ENCODE data around the gene TLDC2. TPM values are rescaled to one million over a fixed set of nuclear protein-coding genes. Genes with fewer than 3 reads are reported as not detected.
"Not testable (repeated sequence)": the region's sequence is repeated elsewhere in the genome, so short reads cannot be mapped to it uniquely, and the experiment has no call there.

Gene TLDC2
- total RNA-seq, 2 experiments from 2014 or later = not detected

DNA sequence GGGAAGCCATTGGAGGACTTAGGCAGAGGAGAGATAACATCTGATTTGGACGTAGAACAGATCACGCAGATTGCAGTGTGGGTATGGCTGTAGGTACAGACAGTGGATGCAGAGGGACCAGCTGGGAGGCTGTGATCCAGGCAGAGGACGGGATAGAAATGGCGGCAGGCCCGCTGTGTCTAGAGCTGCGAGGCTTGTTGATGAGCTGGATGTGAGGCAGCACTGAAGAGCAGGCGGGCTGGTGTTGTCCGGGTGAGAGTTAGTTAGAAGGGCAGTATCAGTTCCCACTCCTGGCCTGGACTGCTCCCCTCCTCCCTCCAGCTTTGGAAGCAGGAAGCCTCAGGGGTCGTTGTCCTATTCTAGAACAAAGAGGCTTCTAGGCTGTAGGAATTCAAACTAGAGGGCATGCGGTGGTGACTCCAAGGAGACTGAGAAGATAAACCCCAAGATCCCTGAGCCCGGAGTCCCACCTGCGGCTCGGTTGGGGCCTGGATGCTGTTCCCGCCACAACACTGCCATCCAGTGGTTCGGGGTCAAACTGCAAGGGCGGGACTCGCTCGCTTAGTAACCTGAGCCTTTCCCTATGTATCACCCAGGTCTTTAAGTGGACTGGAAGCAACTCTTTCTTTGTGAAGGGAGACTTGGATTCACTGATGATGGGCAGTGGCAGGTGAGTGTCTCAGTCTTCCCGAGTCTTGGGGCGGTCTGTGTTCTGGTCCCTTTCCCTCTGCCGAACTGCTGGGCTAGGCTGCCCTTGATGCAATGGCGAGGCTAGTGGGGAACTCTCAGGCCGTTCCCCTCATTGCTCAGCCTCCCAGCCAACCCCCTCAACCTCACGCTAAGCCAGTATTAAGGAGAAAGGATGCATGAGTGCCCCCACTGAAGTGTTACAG, 11.2 kb downstream of the TLDC2 start:
- Mint-ChIP-seq H3K27me3 (no peaks in the 10 kb centered on the region), H3K36me3 (ENCODE audit: low read depth) (peaks cover 1% of the 10 kb centered on the region), H3K27ac (peak overlapping the region; percentile 9), H3K4me3 (no peak overlapping the region), H3K4me1 (peaks cover 14% of the 10 kb centered on the region), H3K9me3 (ENCODE audit: low read depth) (no peaks in the 10 kb centered on the region)
- intact Hi-C loops (cut with DNase I, micrococcal nuclease) = loop anchor here in 1 of 2 experiments (1.0 to 10.0 kb wide), 5 partner anchors 51 to 682 kb away; partner anchors contain the start of gene DSN1
- DNase-seq (peak; percentile 92), ATAC-seq (peak; percentile 97)
- CTCF ChIA-PET = interaction anchor here (0.6 to 1.7 kb wide), 23 partner anchors 8 to 372 kb away, joined by 3 to 6 read pairs (median 4); a partner anchor contains a TSS
- POLR2A ChIA-PET = no interaction called here

DNA sequence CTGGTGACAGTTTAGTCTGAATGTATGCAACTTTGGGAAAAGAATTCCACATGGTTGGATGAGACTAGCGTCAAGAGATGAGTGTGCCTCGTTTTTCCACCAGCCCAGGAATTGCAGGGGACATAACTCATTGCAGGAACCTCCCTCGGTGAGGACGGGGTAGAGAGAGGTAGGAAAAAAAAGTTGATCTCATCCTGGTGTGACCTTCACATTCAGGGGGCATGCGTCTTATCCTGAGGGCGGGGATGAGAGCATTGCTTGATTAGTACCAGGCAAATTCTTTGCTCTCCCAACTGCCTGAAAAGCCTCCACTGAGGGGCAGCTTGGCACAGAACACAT, 11.8 kb downstream of the TLDC2 start:
- no peak for ATAC-seq
- Mint-ChIP-seq H3K36me3 (ENCODE audit: low read depth) (peaks cover 5% of the 10 kb centered on the region), H3K27ac (no peak overlapping the region), H3K27me3 (no peaks in the 10 kb centered on the region), H3K4me1 (peaks cover 14% of the 10 kb centered on the region), H3K4me3 (no peak overlapping the region), H3K9me3 (ENCODE audit: low read depth) (no peaks in the 10 kb centered on the region)
- DNase-seq = no peak
- ChIA-PET CTCF (interaction anchor here (0.7 to 1.7 kb wide), 8 partner anchors 14 to 261 kb away, joined by 3 to 7 read pairs (median 3); partner anchors contain the start of gene SLA2), POLR2A (no interaction called here)
- intact Hi-C loops (cut with DNase I, micrococcal nuclease) = loop anchor here in 1 of 2 experiments (1.0 to 10.0 kb wide), 5 partner anchors 51 to 683 kb away; partner anchors contain the start of gene DSN1

DNA sequence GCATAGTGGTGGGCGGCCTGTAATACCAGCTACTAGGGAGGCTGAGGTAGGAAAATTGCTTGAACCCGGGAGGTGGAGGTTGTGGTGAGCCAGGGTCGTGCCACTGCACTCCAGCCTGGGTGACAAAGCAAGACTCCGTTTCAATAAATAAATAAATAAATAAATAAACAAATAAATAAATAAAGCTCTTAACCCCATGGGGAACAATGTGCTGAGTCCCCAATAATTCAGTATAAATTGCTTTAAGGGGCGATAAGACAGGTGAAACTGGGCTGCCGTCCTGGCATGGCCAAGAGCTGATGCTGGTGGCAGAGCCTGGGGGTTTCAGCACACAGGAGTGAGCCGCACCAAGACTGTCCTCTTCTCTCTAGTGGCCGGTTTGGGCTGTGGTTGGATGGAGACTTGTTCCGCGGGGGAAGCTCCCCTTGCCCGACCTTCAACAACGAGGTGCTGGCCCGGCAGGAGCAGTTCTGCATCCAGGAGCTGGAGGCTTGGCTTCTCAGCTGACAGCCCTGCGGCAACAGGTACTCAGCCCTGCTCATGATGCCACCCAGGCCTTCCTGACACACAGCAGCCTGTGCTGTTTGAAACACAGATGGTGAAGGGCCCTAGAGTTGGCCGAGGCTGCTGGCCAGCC, 13.1 kb downstream of the TLDC2 start:
- intact Hi-C loops (cut with DNase I, micrococcal nuclease) = loop anchor here in 1 of 2 experiments (5.0 to 10.0 kb wide), 4 partner anchors 82 to 684 kb away; partner anchors contain the start of gene DSN1
- POLR2A ChIA-PET = no interaction called here
- DNase-seq (no peak), ATAC-seq (no peak)
- Mint-ChIP-seq H3K4me1 (peaks cover 14% of the 10 kb centered on the region), H3K27ac (no peak overlapping the region), H3K9me3 (ENCODE audit: low read depth) (no peaks in the 10 kb centered on the region), H3K4me3 (no peak overlapping the region), H3K36me3 (ENCODE audit: low read depth) (peaks cover 14% of the 10 kb centered on the region), H3K27me3 (no peaks in the 10 kb centered on the region)
- CTCF ChIA-PET = interaction anchor here (0.5 to 2.0 kb wide), 5 partner anchors 29 to 388 kb away, joined by 4 to 7 read pairs (median 6); partner anchors contain the start of gene SLA2

DNA sequence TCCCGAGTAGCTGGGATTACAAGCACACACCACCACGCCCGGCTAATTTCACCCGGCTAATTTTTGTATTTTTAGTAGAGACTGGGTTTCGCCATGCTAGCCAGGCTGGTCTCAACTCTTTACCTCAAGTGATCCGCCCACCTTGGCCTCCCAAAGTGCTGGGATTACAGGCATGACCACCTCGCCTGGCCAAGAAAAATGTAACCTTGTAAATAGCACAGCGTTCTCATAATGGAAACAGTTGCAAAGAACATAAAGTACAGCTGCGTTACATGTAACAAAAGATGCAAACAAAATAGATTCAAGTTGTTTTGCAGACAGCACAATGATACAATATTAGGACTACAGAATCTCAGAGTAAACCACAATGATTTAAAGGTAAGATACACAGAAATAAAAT, 14.6 kb downstream of the TLDC2 start:
- POLR2A ChIA-PET = no interaction called here
- Mint-ChIP-seq H3K4me3 (no peak overlapping the region), H3K9me3 (ENCODE audit: low read depth) (no peaks in the 10 kb centered on the region), H3K27me3 (no peaks in the 10 kb centered on the region), H3K36me3 (ENCODE audit: low read depth) (peaks cover 18% of the 10 kb centered on the region), H3K4me1 (peaks cover 21% of the 10 kb centered on the region), H3K27ac (peak overlapping the region; percentile 12)
- no peak for ATAC-seq
- no peak for DNase-seq
- intact Hi-C loops (cut with DNase I, micrococcal nuclease) = no loop called here
- CTCF ChIA-PET = interaction anchor here (0.6 kb wide), 1 partner anchor 262 kb away, joined by 4 read pairs; no protein-coding TSS in a partner anchor

DNA sequence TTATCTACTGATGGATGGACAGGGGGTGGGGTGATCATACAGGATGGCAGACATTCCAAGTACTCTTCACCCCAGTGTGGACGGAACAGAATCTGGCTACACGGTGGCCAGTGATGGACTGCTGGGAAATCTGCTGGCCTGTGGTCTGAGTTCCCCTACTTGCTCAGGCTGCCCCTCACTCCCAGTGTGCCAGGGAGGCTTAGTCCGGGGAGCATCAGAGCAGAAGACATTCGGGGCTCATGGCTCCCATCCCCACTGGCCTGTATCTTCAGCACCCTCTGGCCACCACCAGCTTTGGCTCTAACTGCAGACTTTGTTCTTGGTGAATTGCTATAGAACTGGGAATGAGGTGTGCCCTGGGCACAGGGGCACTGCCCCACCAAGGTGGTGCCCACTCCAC, 15.3 kb downstream of the TLDC2 start:
- no peak overlapping the region for H3K27ac Mint-ChIP-seq
- H3K4me1 Mint-ChIP-seq = peaks cover 21% of the 10 kb centered on the region
- H3K36me3 Mint-ChIP-seq (ENCODE audit: low read depth) = peaks cover 18% of the 10 kb centered on the region
- CTCF ChIA-PET = no interaction called here
- DNase-seq (no peak), ATAC-seq (no peak)
- H3K9me3 Mint-ChIP-seq (ENCODE audit: low read depth) = no peaks in the 10 kb centered on the region
- intact Hi-C loops (cut with DNase I, micrococcal nuclease) = no loop called here
- H3K4me3 Mint-ChIP-seq = no peak overlapping the region
- no peaks in the 10 kb centered on the region for H3K27me3 Mint-ChIP-seq
- POLR2A ChIA-PET = no interaction called here

DNA sequence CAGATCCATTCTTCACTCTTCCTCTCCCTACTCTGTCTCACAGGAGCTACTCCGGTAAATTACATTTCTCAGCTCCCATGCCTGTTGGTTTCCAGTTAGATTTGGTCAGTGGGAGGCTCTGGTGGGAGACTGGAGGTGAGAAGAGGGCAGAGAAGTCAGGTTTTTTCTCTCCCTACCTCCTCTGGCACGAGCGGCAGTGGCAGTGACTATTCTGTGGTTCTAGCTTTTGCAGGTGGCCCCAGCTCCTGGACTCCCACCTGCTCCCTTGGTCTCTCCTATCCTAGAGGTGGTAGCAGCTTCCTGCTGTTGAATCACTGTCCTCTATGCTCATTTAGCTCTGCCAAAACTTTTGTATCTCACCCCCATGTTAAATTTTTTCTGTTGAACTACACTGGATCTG, 17.9 kb downstream of the TLDC2 start:
- Mint-ChIP-seq H3K9me3 (ENCODE audit: low read depth) (no peaks in the 10 kb centered on the region), H3K27ac (peak overlapping the region; percentile 2), H3K4me3 (no peak overlapping the region), H3K27me3 (no peaks in the 10 kb centered on the region), H3K4me1 (peaks cover 11% of the 10 kb centered on the region), H3K36me3 (ENCODE audit: low read depth) (peaks cover 23% of the 10 kb centered on the region)
- POLR2A ChIA-PET = interaction anchor here (0.6 kb wide), 1 partner anchor 134 kb away, joined by 4 read pairs; no protein-coding TSS in a partner anchor
- CTCF ChIA-PET = interaction anchor here (0.6 to 2.0 kb wide), 5 partner anchors 11 to 690 kb away, joined by 3 to 6 read pairs (median 3); no protein-coding TSS in a partner anchor
- ATAC-seq = no peak
- DNase-seq = no peak
- intact Hi-C loops (cut with DNase I, micrococcal nuclease) = no loop called here

DNA sequence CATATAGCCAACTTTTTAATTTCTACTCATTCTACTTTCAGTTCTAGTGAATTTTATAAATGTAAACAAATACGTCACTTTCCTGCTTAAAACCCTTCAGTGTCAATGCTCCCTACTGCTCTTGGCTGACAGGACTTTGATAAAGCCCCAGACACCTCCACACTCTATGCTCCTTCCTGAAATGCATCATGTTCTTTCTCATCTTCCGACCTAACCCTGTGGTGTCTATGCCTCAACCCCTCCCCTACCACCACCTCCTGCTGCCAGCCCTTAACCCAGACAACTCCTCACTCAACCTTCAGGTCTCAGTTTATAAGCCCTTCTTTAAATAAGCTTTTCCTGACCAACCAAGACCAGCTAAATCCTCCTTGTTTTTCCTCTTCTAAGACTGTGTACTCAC, 19.1 kb downstream of the TLDC2 start:
- Mint-ChIP-seq H3K36me3 (ENCODE audit: low read depth) (peaks cover 28% of the 10 kb centered on the region), H3K4me1 (peaks cover 8% of the 10 kb centered on the region), H3K27me3 (no peaks in the 10 kb centered on the region), H3K27ac (peak overlapping the region; percentile 71), H3K9me3 (ENCODE audit: low read depth) (no peaks in the 10 kb centered on the region), H3K4me3 (no peak overlapping the region)
- ATAC-seq (peak; percentile 97), DNase-seq (peak; percentile 43)
- ChIA-PET POLR2A (no interaction called here), CTCF (interaction anchor here (0.7 to 2.0 kb wide), 2 partner anchors 9 to 12 kb away, joined by 3 to 6 read pairs; no protein-coding TSS in a partner anchor)
- intact Hi-C loops (cut with DNase I, micrococcal nuclease) = no loop called here

DNA sequence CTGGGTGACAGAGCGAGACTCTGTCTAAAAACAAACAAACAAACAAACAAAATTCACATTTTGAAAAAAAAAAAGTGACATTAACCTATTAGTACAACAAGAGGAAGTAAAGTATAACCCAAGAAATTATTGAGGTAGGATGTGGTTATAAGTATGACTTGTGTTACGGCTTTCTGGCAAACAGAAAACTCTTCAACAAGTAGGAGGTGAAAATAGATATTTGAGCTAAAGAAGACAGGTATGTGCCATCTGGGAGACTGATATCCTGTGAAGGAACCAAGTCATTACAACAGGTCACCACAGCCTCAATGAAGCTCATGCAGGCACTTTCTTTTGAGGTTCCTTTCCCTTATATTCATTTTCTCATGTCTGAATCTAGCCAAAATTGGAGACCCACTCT, 28.8 kb downstream of the TLDC2 start:
- Mint-ChIP-seq H3K4me3 (no peak overlapping the region), H3K4me1 (peaks cover 9% of the 10 kb centered on the region), H3K27me3 (no peaks in the 10 kb centered on the region), H3K36me3 (ENCODE audit: low read depth) (peaks cover 30% of the 10 kb centered on the region), H3K9me3 (ENCODE audit: low read depth) (no peaks in the 10 kb centered on the region), H3K27ac (peak overlapping the region; percentile 67)
- DNase-seq (no peak), ATAC-seq (peak; percentile 23)
- ChIA-PET CTCF (interaction anchor here (0.7 kb wide), 1 partner anchor 15 kb away, joined by 3 read pairs; no protein-coding TSS in a partner anchor), POLR2A (interaction anchor here (0.7 kb wide), 1 partner anchor 32 kb away, joined by 3 read pairs; no protein-coding TSS in a partner anchor)
- intact Hi-C loops (cut with DNase I, micrococcal nuclease) = no loop called here

DNA sequence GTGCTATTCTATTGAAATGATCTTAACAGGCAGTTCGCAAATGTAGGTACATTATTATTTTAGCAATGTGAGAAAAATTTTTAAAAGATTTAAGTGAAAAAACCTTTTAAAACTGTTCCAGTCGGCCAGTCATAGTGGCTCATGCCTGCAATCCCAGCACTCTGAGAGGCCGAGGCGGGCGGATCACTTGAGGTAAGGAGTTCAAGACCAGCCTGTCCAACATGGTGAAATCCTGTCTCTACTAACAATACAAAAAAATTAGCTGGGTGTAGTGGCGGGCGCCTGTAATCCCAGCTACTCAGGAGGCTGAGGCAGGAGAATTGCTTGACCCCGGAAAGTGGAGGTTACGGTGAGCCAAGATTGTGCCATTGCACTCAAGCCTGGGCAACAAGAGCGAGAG, 29.6 kb downstream of the TLDC2 start:
- CTCF ChIA-PET; H3K27ac Mint-ChIP-seq; DNase-seq; H3K4me1 Mint-ChIP-seq; intact Hi-C loops (cut with DNase I, micrococcal nuclease); H3K9me3 Mint-ChIP-seq (ENCODE audit: low read depth); ATAC-seq; H3K4me3 Mint-ChIP-seq; H3K27me3 Mint-ChIP-seq; POLR2A ChIA-PET: not testable (repeated sequence)
- peaks cover 34% of the 10 kb centered on the region for H3K36me3 Mint-ChIP-seq (ENCODE audit: low read depth)

DNA sequence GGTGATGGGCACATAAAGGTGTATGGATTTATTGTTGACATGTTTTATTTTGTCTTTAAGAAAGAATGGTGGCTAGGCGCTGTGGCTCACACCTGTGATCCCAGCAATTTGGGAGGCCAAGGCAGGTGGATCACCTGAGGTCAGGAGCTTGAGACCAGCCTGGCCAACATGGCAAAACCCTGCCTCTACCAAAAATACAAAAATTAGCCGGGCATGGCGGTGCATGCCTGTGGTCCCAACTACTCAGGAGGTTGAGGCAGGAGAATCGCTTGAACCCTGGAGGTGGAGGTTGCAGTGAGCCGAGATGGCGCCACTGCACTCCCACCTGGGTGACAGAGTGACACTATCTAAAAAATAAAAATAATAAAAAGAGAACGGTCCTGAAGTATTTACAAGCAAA, 30.1 kb downstream of the TLDC2 start:
- peaks cover 33% of the 10 kb centered on the region for H3K36me3 Mint-ChIP-seq (ENCODE audit: low read depth)
- DNase-seq; H3K27me3 Mint-ChIP-seq; intact Hi-C loops (cut with DNase I, micrococcal nuclease); H3K27ac Mint-ChIP-seq; POLR2A ChIA-PET; H3K4me1 Mint-ChIP-seq; ATAC-seq; H3K4me3 Mint-ChIP-seq; H3K9me3 Mint-ChIP-seq (ENCODE audit: low read depth): not testable (repeated sequence)
- CTCF ChIA-PET = interaction anchor here (5.1 kb wide), 1 partner anchor 13 kb away, joined by 25 read pairs; no protein-coding TSS in a partner anchor

DNA sequence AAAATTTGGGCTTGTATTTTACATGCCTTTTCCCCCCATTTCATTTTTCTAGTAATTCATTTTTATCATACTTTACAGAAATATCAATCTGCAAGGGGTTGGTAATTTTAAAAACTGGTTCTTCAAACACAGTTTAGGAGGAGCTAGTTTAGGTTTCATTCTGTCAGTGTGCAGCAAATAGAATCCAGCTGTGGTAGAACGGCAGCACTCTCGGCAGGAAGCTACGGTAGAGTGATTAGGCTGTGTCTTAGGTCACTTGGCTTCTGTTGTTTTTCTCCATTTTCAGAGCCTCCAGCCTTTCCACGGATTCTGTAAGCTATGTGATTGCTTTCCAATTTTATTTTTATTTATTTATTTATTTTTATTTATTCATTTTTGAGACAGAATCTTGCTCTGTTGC, 32.7 kb downstream of the TLDC2 start:
- Mint-ChIP-seq H3K36me3 (ENCODE audit: low read depth) (peaks cover 36% of the 10 kb centered on the region), H3K9me3 (ENCODE audit: low read depth) (no peaks in the 10 kb centered on the region), H3K27me3 (no peaks in the 10 kb centered on the region), H3K4me1 (peaks cover 9% of the 10 kb centered on the region), H3K4me3 (no peak overlapping the region), H3K27ac (no peak overlapping the region)
- ChIA-PET CTCF (interaction anchor here (0.7 to 5.1 kb wide), 4 partner anchors 11 to 14 kb away, joined by 3 to 25 read pairs (median 3); no protein-coding TSS in a partner anchor), POLR2A (no interaction called here)
- no peak for ATAC-seq
- no peak for DNase-seq
- intact Hi-C loops (cut with DNase I, micrococcal nuclease) = no loop called here
